ENCODE data around the gene PGM5.

Gene PGM5

GRCh38 chr9:68500457-68501381 lies 144.3 kb downstream of the PGM5 start:
- DNase-seq: peak; percentile 68

GRCh38 chr9:68502279-68502678 lies 145.9 kb downstream of the PGM5 start:
- no peak for DNase-seq

GRCh38 chr9:68505681-68506409 lies 149.4 kb downstream of the PGM5 start:
- no peak for DNase-seq

GRCh38 chr9:68506551-68506950 lies 150.1 kb downstream of the PGM5 start:
- no peak for DNase-seq

GRCh38 chr9:68507130-68507805 lies 150.9 kb downstream of the PGM5 start:
- peak; percentile 31 for DNase-seq

- DNase-seq: no peak
Observed at GRCh38 chr9:68507806-68508145, 151.4 kb downstream of the PGM5 start.

- DNase-seq: no peak
Observed at GRCh38 chr9:68508547-68508946, 152.1 kb downstream of the PGM5 start.

GRCh38 chr9:68509689-68510088 lies 153.3 kb downstream of the PGM5 start:
- DNase-seq: no peak

- DNase-seq: no peak
Observed at GRCh38 chr9:68513385-68513784, 157.0 kb downstream of the PGM5 start.

- DNase-seq: no peak
Observed at GRCh38 chr9:68513981-68514380, 157.6 kb downstream of the PGM5 start.

- peak; percentile 23 for DNase-seq
Observed at GRCh38 chr9:68515326-68516017, 159.1 kb downstream of the PGM5 start.

GRCh38 chr9:68522131-68522530 lies 165.7 kb downstream of the PGM5 start:
- no peak for DNase-seq

GRCh38 chr9:68522954-68523353 lies 166.5 kb downstream of the PGM5 start:
- DNase-seq: no peak

- DNase-seq: no peak
Observed at GRCh38 chr9:68523367-68523936, 167.0 kb downstream of the PGM5 start.

GRCh38 chr9:68530618-68531017 lies 174.2 kb downstream of the PGM5 start:
- no peak for DNase-seq

- no peak for DNase-seq
Observed at GRCh38 chr9:68532131-68532530, 175.7 kb downstream of the PGM5 start.

GRCh38 chr9:68533678-68534077 lies 177.3 kb downstream of the PGM5 start:
- no peak for DNase-seq

GRCh38 chr9:68536876-68537615 lies 180.6 kb downstream of the PGM5 start:
- DNase-seq: no peak

- DNase-seq: no peak
Observed at GRCh38 chr9:68537616-68537880, 181.1 kb downstream of the PGM5 start.

GRCh38 chr9:68538200-68538599 lies 181.8 kb downstream of the PGM5 start:
- no peak for DNase-seq

GRCh38 chr9:68540712-68541535 lies 184.5 kb downstream of the PGM5 start, which contains the start of gene TMEM252:
TSS of gene TMEM252 (minus strand) at chr9:68540883. CDS start at chr9:68540814, 69 bp downstream.
- DNase-seq: no peak
